Fibroblast of peridontal ligament (primary cell): ENCODE results near the gene PCBD2.
"Not testable (repeated sequence)": the region's sequence is repeated elsewhere in the genome, so short reads cannot be mapped to it uniquely, and the experiment has no call there.

Source experiments
- DNase-seq: peaks from one replicate; pipeline ENCODE4 v3.0.0-alpha.2; 2010; ENCODE audit errors: extremely low read depth

Gene PCBD2

DNA sequence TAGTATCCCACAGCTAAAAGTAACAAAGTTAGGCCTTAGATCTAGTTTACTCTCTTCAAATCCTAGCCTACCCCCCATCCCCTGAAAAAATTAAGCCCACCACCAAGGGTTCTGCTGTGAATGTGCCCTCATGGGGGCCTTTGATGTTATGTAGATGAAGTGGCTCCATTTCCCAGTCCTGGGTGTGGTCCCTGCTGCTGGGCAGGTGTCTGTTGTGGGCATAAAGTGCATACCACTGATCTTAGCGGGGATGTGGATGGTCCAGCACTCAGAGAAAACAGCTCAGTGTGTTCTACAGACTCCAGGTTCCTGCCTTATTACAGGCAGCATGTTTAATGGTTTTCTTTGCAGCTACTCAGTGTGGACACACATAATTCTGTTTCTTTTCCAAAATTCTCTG, 1.9 kb downstream of the PCBD2 start:
- DNase-seq = no peak

DNA sequence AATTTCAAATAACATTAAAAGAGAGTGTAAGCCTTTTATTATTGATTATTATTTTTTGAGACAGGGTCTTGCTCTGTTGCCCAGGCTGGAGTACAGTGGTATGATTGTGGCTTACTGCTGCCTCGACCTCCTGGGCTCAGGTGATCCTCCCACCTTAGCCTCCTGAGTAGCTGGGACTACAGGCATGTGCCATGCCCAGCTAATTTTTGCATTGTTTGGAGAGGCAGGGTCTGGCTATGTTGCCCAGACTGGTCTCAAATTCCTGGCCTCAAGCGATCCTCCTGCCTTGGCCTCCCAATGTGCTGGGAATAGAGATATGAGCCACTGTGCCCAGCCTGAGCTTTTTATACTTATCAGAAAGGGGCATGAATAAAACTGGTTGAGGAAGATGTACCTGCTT, 5.8 kb downstream of the PCBD2 start:
- DNase-seq = not testable (repeated sequence)

DNA sequence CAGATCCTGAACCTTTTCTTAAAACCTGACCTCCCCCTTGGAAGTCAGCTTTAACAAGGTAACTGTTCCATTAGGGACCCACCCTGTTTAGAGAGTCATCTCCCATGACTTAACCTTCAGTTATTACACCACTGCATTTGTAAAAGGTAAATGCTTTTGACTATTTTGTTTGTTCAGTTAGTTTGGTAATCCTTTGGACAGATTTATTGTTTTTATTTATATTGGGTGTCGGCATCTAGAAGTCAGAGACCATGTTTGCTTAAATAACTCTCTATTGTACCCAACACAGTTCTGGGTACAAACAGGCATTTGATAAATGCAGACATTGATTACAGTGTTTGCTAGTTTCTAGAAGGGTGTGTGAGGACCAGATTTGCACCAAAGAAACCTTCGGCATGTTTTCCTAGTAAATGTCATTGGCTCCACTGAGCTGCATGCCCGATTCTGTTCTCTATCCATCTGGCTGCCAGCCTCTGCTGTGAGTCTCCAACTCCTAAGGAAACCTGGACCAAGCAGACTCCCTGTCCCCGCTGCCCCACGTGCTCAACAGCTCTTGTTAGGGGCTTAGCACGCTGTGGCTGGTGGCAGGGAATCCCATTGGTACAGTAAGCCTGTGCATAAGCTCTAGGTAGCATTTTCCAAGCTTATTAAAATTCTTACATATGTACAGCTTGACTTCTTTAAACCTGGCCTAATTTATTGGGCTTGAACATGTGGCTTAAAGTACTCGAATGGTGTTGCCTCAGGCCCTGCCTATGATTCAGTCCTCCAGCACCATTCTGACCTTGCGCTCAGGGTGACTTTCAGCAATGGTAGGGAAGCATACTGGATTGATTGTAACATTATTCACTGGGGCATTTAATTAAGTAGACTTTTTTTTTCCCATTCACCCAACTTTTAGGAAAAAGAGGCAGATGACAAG, 6.6 kb downstream of the PCBD2 start:
- no peak for DNase-seq

DNA sequence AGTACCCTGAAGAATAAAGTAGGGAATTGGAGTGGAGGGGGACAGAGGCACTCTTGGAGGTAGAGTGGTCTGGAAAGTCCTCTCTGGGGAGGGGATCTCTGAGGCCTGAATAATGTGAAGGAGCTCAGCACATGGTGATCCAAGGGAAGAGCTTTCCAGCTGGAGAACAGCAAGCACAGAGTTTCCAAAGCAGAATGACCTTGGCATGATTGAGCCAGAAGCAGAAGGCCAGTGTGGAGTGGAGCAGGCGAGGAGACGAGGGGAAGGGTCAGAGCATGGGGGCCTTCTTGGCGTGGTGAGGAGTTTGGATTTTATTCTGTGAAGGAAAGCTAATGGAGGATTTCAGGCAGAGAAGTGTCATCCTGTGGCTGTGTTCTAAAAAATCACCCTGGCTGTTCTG, 8.3 kb downstream of the PCBD2 start:
- DNase-seq = no peak

DNA sequence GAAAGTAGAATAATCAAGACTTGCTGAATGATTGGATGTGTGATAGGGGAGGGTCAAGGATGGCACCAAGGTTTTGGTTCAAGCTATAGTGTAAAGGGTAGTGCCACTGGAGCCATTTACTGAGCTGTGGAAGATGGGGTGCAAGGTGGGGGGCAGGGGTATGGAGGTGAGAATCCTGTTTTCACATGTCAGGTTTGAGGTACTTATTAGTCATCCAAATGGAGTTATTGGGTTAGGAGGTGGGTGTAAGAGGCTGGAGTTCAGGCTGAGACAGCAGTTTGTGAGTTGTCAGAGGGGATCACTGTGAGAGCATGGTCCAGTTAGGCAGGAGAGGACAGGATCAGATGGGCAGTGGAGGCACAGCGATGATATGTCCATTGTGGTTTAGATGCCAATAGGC, 8.9 kb downstream of the PCBD2 start:
- DNase-seq = no peak

DNA sequence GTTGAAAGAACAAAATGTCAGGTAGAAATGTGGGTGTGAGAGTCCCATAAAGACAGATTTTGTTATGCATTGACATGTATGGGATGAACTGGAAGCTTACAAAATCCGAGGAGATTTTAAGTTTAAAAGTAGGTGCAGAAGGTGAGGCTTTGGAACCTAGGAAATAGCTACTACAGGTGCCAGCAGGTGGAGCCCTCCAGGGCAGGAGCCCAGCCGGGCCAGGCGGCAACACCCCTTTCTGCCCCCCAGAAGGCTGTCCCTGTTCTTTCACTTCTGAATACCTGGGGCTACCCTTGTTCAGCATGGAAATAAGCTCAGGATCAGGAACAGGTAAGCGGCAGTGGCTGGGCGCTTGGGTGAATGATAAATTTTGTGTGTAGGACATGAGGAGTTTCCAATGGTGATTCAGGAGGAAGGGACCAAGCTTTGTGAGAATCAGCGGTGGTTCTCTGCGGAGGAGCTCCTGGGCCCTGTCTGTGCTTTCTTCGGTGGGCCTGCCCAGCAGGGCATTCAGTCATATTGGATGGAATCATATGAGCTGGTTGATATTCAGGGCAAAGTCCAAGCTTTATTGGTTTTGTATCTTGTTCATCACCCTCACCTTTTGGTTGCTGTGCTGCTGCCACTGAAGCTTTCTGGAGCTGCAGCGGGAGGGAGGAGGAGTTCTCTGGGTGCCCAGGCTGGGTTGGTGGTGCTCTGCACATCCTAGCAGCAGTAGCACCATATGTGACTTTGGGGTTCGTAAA, 12.3 kb downstream of the PCBD2 start:
- DNase-seq = no peak

DNA sequence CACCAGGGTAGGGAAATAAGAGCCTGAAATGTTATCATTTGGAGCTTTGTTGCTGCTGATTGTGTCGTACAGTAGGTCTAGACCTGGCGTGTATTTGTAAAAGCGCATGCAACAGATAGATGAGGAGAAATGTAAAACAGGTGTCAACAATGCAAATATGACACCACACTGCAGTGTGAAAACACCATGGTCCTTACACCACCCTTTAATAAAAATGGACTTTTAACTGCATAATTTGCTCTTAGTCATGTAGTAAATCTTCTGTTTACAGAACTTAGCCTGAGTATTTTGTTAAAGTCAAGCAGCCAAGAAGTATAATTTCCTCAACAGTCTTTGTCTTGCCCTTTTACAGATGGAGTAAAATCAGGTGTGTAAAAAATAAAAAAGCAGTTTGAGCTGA, 13.9 kb downstream of the PCBD2 start:
- DNase-seq = peak; percentile 4

DNA sequence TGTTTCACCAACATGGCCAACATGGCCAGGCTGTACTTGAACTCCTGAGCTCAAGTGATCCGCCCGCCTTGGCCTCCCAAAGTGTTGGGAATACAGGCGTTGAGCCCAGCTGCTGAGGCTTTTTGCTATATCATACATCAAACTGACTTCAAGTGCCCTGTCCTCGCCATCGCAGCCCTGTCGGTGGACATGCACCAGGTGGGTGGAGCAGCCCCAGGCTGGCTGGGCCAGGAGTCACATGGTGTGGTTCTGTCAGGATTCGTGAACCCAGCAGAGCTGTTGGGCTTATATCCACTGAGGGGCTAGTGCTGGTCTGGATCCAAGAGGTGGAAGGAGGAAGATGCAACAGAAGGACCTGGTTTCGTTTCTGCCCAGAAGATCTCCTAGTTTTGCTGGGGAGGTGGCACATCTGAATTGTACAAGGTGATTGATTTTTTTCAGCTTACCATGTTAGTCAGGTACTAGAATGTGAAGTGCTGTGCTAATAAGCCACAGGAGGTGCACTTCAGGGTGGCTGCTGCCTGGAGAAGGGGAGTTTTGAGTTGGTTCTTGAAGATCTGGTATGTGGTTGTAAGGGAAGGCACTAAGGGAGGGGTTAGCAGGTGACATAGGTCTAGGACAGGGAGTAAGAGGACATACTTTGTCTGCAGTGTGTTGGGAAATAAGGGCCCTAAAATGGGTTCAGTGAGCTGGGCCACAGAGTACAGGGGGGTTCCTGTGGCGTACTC, 16.1 kb downstream of the PCBD2 start:
- DNase-seq = no peak

DNA sequence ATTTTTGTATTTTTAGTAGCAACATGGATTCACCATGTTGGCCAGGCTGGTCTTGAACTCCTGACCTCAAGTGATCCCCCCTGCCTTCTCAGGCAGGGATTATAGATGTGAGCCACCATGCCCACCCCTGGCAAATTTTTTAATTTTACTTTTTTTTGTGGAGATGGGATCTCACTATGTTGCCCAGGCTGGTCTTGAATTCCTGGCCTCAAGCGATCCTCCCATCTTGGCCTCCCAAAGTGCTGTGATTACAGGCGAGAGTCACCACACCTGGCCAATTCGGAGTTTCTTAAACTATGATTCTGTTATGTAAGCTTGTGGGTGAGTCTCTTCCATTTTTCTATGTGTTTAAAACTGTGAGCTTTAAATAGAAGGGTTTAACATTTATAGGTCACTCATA, 27.6 kb downstream of the PCBD2 start:
- DNase-seq = no peak

DNA sequence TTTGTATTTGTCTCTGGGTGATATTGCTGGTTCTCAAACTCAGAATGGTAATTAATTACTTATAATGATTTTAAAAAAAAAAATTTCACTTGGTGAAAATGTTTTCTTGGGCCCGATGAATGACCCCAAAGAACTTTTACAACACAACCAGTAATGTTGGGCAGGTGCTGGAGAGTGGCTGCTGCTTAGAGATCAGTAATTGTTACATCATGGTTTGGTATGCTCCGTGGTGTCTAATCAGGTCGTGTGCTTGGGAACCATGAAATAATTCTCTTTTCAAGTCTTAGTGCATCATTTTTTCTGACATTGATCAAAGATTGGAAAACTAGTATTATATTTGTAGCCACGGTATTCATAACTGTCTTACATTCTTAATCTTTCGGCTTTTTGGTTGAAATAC, 29.3 kb downstream of the PCBD2 start:
- no peak for DNase-seq

DNA sequence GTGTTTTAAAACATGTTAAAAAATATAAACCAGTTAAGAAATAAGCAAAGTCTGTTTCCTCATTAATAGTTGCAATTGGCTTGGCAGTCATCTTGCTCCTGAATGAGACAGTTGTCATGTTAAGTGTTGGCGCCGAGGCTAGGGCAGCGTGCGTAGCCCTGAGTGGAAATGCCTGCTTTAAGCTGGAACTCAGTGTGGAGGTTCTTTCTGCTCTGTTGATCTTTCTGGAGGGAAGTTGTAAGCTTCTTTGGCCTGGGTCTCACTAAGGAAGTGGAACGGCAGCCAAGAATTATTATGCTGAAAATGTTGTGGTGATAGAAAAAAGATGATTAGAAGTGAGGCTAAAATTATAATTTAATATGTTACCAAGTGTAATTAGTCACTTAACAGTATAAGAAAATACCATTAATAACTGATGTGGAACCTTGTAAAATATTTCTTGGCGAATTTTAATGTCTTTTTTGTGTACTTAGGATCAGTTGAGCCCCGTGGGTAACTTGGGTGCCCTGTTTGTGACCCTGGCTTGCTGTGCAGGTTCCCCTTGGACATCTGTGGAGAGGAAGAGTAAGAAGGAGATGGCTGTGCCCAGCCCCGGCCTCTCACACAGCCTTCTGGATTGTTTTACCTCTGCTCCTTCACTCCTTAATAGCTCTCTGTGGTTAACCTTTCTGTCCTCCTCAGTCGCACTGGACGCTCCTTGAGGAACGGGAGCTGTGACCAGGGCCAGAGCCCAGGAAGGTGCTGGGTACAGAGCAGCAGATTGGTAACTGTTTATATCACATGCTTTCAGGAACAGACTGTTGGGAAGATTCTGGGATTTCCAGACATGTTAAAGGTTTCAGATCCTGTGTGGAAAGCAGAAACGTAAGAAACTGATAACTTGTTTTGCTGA, 31.0 kb downstream of the PCBD2 start:
- DNase-seq = no peak

DNA sequence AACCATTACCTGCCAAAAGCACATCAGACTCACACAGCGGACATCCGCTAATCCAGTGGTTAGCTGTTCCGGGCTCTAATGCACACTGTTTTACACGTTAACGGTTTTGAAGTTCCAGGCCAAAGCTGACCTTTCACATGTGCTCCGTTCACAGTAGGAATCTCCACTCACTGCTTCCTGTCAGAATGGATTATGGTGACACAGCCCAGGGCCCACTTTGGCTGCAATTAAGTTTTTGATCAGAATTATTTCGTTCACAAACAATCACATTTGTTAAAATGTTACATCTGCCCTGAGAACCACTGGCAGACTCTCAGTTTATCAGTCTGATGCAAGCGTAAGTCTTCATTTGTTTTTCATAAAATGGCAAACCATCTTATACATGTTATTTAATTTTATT, 32.6 kb downstream of the PCBD2 start:
- DNase-seq = no peak

DNA sequence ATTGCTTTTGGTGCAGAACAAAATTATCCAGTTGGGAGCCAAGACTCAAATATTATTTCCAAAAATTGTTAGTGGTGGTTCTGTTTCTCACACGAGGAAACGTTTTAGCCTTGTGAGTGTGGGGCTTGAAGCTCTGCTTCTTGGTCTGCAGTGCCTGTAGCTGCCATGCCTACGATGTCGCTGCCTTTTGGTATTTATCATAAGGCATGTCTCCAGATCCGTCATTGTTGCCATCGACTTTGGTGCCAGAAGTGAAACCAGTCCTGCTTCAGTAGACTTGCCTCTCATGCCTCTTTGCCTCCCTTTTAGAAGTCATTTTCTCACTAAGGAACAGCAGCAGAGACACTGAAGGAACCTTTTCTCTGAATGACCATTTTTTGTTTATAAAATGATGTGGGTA, 33.1 kb downstream of the PCBD2 start:
- no peak for DNase-seq

DNA sequence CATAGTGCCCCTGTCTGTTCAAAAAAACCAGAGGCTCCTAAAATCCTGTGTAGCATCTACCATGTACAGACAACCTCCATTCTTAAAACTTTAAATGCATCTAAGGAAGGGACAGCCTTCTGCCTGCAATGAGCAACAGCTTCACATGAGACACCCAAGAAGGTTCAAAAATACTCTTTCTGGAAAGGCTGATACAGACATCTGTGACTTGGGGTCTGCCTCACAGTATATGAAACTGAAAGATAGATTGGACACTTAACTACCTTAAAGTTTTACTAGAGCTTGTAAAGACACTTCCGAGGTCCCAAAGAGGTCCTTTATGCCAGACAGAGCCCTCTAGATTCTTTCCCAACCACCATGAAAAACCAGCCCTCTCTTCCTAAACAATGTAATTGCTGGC, 34.6 kb downstream of the PCBD2 start:
- DNase-seq = no peak

DNA sequence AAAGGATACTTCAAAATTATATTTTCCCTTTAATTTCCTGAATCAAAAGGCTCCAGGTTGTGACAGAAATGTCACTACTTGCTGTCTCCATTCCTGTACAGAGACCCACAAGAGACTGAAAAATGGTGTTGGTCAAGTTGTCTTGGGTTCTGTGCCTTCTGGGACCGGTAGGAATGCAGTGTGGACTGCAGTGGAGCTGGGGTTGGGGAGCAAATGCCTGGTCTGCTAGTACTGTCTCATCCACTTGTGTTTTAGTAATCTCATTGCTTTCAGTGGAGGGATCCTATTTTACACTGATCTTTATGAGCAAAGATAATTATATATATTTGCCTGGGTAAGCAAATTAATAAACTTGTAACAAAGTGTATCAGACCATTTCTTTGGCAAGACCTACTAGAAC, 38.6 kb downstream of the PCBD2 start:
- no peak for DNase-seq

DNA sequence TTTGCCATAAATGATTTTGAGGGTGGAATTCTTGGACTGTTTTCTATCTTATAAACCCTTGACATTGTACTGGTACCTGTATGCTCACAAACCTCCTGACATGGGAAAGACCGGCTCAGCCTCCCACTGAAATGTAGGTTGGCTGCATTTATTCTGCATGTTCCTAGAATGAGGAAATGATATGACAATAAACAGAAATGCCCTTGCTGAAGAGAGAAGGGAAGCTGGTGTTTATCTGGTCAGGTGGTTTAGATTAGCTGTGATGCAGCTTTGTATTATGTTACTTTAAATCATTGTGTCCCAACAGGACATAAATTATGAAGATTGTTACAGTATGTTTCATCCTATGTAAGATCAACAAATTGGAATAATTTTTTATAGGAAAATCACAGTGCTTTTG, 39.7 kb downstream of the PCBD2 start:
- peak; percentile 40 for DNase-seq

DNA sequence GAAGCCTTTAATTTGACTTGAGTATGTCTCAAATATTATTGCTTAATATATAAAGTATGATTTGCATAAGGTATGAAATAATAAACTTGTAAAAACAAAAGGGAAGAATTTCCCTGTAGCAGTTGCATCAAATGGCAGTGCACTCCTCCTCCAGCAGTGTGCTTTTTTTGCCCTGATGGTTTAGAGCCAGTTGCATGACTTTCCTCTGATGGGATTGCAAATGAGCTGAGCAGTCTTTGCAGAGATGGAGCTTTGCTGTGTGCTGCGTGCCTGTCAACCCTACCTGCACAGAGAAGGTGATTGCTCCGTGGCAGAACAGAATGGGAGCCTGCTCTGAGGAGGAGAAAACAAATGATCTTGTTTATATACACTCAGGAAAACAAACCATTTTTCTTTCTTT, 40.1 kb downstream of the PCBD2 start:
- peak; percentile 30 for DNase-seq

DNA sequence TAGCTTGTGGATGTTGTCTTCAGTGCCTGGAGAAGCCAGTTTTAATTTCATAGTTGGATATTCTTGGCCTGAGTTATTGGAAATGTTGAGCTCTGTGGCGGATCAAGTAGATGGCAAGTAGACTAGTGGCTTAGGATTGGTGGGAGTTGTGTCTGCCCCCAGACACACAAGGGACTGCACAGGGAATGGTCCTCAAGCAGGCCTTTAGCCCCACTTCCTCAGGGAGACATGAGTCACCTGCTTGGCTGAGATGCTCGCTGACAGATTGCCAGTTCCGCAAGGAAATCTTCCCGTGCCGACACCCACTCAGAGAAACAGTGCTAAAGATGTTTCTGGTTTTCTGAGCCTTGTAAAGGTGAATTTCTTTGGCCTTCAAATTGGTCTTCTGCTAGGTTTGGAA, 44.0 kb downstream of the PCBD2 start:
- peak; percentile 9 for DNase-seq

DNA sequence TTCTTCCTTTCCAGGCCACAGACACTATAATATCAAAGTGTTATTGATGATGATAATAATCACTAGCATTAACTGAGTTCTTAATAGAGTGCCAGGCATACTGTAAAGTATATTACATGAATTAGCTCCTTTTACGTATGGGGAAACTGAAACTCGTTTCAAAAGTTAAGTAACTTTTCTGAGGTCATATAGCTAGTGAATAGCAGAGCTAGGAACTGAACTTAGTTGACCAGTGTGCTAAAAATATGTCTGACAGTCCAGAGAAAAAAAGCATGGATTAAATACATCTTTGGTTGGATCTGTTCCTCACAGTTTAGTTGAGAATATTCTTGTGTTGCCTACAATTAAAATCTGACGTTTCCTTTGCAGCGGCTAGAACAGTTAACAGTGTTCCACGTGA, 44.4 kb downstream of the PCBD2 start:
- no peak for DNase-seq

DNA sequence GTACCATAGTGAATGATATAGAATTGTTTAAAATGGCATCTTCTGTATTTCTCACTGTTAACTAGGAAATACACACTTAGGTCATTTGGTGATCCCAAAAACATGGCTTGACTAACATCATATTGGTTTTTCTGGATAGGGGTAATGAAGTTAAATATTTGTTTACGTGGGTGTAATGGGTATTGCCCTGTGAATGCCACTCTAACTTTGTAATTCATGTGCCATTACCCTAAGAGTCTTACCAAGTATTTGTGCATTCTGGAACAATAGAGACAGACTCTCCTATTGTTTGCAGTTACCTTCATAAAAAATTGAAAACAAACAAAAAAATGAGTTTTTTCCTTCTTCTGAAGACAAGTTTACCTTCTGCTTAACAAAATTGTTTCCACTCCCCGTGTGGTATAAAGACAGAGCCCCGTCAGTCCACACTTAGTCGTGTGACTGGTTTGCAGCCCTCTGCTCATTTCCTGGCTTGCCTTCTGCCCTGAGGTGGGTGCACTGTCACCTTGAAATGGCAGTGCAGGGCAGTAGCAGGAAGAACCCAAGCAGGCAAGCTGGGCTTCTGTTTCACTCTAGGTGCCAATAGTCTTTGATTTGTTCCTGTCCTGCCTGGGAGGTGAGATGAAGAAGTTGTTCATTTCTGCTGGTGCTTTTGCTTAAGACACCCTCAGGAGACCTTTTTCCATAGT, 53.1 kb downstream of the PCBD2 start:
- DNase-seq = no peak

DNA sequence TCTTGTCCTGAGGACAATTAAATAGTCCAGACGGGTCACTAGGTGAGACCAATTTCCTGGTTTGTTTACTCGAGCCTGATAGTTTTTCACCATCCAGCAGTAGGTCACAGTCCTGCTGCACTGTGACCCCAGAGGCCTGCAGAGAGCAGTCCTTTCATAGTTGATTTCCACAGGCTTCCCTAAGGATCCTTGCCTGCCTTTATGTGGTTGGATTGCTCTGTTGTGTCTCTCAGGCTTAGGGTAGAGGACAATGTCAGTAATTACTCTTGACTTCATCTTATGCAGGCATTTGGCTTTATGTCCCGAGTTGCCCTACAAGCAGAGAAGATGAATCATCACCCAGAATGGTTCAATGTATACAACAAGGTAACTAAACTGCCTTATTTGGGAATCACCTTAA, 53.8 kb downstream of the PCBD2 start:
- DNase-seq = no peak
